Right atrium auricular region (tissue), 2 donors: ENCODE results near the gene PLSCR4. TPM values are rescaled to one million over a fixed set of nuclear protein-coding genes. Genes with fewer than 3 reads are reported as not detected.

Experiments
- total RNA-seq, 2 donors: library from RNA; depleted of rRNA; stranded (reverse); fragments of >200 nt; gene quantifications; one replicate each; pipeline ENCODE4 v1.1.0, GENCODE V29; 2016

PLSCR4 gene
- total RNA-seq, 2 donors from 2014 or later = 22.9 to 31.5 TPM

Other genes with a start within 250 kb of the PLSCR4 start
- 10 to 100 TPM; 18.2 to 30.5 TPM for gene PLOD2, start 89.9 kb downstream of the PLSCR4 start, total RNA-seq
- not detected for gene PLSCR2, start 218.5 kb upstream of the PLSCR4 start, total RNA-seq